NCI-H1092 (cell line): ENCODE measurements around the gene HLA-DOB.

Experiments used
- DNase-seq: peaks from one replicate; lab custom pipeline; 2025; lab: John Stamatoyannopoulos, UW

HLA-DOB gene

GRCh38 chr6:32843331-32843978, 26.7 kb upstream of the HLA-DOB start:
- no peak for DNase-seq

GRCh38 chr6:32842690-32843089, 25.9 kb upstream of the HLA-DOB start:
- no peak for DNase-seq

- DNase-seq = no peak
Measured at GRCh38 chr6:32842021-32842650, 25.3 kb upstream of the HLA-DOB start.

DNA sequence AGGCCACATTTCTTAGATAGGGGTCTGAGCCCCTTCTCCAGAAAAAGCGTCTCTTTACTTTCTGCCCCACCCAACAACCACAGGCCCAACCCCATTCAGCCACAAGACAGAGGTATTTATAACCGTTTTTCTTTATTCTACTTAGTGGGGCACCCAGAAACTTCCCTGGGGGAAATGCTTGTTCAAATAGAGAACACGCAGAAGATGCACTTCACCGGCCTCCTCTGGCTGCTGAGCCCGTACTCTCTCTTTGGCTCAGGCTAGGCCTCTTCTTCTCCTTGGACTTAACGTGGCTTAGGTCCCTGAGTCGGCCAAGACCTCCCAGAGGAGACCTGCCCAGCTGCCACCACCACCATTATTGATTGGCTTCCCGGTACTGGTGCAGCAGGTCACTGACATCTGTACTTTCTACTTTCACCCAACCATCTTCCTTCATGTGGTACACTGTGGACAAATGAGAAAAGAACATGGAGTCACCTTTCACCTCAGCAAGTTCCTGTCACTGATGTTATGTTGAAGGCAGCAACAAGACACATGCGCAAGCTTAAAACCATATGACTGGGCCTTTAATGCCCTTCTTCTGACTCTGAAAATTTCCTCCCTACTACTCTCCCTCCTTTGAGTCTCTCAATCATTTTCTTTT, 23.9 kb upstream of the HLA-DOB start:
- DNase-seq = no peak

DNA sequence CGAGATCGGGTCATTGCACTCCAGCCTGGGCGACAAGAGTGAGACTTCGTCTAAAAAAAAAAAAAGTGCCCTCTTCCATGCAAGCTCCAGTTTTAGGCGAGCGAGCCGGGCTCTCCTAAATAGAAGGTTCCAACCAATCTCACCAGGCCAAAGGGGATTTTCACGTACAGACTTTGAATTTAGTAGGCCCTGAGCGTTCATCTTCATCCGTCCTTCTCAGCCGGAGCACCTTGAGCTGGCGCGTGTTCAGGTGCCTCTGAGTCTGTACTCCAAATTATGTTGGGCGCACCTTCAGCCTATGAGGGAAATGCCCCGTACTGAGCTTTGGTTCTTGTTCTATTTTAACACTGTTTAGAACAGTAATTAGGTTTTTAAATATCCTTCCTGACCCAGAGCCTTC, 22.6 kb upstream of the HLA-DOB start:
- DNase-seq = no peak

DNA sequence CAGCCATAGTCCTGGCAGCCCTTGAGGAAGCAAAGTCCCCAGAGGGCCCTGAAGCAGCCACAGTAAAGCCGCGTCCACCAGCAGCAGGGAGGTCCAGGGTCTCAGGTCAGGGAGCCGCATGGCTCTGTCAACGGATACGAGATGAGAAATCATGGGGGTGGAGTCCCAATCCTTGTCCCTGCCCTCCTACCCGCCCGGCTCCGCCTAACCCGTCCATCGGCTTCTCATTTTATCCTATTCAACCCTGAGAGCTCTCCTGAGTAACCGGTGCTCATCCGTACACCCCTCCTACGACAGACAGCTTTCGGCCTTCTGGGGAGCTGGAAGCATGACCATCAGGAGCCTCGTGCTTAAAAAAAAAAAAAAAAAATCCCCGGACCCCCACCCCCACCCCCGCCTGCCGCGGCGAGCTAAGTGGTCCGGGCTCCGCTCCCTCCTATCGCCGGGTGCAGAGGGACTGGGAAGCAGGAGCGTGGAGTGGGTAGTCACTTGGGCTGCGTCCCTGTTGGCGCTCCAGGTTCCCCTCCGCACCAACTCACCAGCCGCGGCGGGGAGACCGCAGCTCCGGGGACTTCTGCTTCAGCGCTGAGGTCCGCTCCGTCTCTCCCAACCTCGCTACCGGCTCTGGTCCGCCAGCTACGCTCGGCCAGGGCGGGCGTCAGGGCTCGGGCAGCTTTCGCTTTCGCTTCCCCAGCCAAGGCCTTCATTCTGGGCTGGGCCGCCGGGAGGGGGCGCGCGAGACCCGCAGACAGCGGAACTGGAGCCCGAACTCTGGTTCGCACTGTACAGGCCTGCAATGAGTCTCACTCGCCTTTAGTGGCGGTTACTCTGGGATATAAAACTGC, 21.5 kb upstream of the HLA-DOB start, which contains the start of gene TAP2:
Gene TAP2 (minus strand): TSS at position 626 of the 845 bp plus-strand sequence. CDS start 506 bp downstream, at position 120.
- peak; percentile 69 for DNase-seq

DNA sequence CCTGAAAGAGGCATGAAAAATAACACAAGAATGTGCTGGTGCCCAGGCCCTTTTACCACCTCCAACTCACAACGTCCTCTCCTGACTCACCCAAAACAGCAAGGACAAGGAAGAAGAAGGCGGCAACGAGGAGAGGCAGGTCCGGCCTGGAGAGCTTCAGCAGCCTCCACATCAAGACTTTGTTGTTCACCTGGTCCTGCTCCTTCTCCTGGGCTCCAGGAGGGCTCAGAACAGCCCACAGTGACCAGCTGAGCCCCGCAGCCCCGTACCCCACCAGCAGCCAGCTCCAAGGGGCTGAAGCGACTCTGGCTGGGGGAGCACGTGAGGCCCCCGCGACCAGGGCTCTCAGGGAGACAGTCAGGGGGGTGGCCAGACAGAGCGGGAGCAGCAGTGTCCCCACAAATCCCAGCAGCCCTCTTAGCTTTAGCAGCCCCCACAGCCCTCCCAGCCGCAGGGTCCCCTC, 20.9 kb upstream of the HLA-DOB start:
- no peak for DNase-seq

- DNase-seq = no peak
Measured at GRCh38 chr6:32836873-32837272, 20.1 kb upstream of the HLA-DOB start.

GRCh38 chr6:32835167-32835893, 18.5 kb upstream of the HLA-DOB start:
- no peak for DNase-seq

- DNase-seq = no peak
Measured at GRCh38 chr6:32833664-32834063, 16.9 kb upstream of the HLA-DOB start.

GRCh38 chr6:32832535-32832934, 15.7 kb upstream of the HLA-DOB start:
- no peak for DNase-seq

DNA sequence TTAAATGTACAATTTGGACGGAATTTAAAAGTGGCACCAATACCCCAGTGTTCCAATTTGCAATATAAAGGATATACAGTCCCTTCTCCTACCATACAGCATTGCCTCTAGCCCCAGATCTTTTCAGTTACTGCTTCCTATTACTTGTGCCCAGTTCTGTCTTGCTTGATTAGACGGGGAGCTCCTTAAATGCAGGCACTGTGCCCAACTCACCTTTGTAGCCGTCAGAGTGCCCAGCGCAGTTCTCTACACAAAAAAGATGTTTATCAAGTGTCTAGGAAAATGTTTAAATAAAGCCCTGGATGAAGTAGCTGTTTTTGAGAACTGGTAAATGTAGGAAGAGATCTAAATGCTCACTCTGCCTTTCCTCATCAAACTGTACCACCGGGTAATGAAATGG, 14.1 kb upstream of the HLA-DOB start:
- no peak for DNase-seq

- no peak for DNase-seq
Measured at GRCh38 chr6:32830017-32830416, 13.2 kb upstream of the HLA-DOB start.

- no peak for DNase-seq
Measured at GRCh38 chr6:32829495-32829894, 12.7 kb upstream of the HLA-DOB start.

DNA sequence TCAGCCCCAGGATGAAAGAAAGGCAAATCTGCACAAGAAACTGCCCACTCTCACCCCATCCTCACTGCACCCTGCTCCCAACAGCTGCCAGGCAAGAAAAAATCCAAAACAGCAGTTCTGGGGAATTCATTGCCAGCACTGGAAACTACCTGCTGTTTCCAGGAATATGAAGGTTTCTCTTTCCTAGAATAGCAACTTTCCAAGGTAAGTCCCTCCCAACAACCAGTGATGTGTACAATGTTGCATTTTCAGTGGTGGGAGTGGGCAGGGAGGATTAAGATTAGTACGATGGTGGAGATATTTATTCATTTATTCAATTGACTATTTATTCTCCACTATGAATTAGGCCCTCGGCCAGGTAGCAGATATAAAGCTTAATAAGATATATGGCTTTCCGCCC, 10.2 kb upstream of the HLA-DOB start:
- no peak for DNase-seq

GRCh38 chr6:32825966-32826365, 9.2 kb upstream of the HLA-DOB start:
- no peak for DNase-seq

DNA sequence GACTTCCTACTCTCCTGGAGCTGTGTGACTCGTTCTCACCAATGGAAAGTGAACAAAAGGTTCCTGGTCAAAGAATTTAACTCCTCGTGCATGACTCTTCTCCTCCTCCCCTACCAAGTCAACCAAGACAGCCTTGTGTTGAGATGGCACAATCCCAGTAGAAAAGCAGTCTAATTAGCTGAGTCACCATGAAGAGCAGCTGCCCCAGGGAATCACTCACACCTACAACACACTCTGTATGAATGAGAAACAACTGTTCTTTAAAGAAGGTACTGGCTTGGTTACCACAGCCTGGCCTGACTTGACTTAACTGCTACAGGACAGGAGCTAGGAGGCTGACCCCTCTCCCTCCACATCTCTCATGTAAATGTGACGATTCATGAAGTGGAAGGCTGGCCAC, 2.9 kb upstream of the HLA-DOB start:
- no peak for DNase-seq

- no peak for DNase-seq
Measured at GRCh38 chr6:32818867-32819266, 2.1 kb upstream of the HLA-DOB start.

DNA sequence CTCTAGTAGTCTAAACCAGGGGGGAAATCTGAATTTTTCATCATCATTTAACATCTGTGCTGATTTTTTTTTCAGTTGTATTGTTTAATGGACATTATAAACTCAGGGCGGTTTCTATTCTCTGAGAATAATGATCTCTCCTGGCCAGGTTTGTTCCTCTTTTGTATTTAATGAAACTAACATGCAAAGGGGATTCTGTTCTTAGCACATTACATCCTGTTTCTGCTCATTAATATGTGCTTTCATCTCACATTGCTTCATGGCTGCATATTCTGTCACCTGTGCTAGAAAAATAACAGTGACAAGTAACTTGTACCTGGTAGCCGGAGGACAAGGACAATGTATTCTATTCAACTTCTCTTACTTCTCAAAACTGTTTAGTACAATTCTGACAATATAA, 806 bp downstream of the HLA-DOB start:
- no peak for DNase-seq

- no peak for DNase-seq
Measured at GRCh38 chr6:32815115-32815514, 1.7 kb downstream of the HLA-DOB start.

- no peak for DNase-seq
Measured at GRCh38 chr6:32814145-32814544, 2.7 kb downstream of the HLA-DOB start.

DNA sequence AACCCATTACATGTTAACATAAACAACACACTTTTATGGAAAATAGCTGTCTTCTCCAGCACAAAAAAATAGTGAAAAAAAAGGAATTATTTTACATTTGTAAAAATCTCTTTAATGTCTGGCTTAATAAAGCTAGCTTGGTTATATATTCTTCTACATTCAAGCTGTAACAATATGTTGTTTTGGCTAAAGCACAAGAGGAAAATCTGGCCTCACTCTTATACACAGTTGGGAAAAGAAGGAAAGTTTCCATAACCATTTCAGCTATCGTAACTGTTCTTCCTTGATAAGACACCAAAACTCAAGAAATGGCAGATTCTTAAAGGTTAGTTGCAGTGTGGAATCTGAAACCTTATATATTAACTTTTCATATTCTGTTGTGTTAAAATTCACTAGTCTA, 7.6 kb downstream of the HLA-DOB start:
- DNase-seq = no peak
